Gastrocnemius medialis (tissue), 4 donors: ENCODE results near the gene GRK1.

Source experiments
- CTCF ChIP-seq, 5 experiments: fragments of 450-650 bp in 3 of 5; fragments of 200-600 bp in 2 of 5; sonication (generic) in 2 of 5; IDR thresholded peaks in 4 of 5; conservative IDR thresholded peaks in 1 of 5; 1 replicate in 4 of 5; 2 replicates in 1 of 5; pipeline ENCODE4 v1.5.1; 2016 to 2019; ENCODE audit warnings: antibody characterized with exemption in 5 of 5, mild to moderate bottlenecking in 3 of 5, moderate library complexity in 3 of 5
- POLR2A ChIP-seq, 2 donors: fragments of 450-650 bp; IDR thresholded peaks; one replicate each; pipeline ENCODE4 v1.6.1; 2017; ENCODE audit warnings: antibody characterized with exemption in 2 of 2, mild to moderate bottlenecking in 2 of 2, moderate library complexity in 2 of 2

- no peak for TF ChIP-seq POLR2A (IDR thresholded peaks at IDR 0.05)
- TF ChIP-seq CTCF (IDR thresholded peaks at IDR 0.05 in 4 of 5, conservative IDR thresholded peaks at IDR 0.05 in 1 of 5): no peak
Measured at GRCh38 chr13:113739527-113740285, 72.7 kb downstream of the GRK1 start.
